Measurements from ENCODE around the gene DNLZ.

GRCh38 chr9:136355616-136356557, 7.7 kb downstream of the DNLZ start:
- TF ChIP-seq, protein P1, sequence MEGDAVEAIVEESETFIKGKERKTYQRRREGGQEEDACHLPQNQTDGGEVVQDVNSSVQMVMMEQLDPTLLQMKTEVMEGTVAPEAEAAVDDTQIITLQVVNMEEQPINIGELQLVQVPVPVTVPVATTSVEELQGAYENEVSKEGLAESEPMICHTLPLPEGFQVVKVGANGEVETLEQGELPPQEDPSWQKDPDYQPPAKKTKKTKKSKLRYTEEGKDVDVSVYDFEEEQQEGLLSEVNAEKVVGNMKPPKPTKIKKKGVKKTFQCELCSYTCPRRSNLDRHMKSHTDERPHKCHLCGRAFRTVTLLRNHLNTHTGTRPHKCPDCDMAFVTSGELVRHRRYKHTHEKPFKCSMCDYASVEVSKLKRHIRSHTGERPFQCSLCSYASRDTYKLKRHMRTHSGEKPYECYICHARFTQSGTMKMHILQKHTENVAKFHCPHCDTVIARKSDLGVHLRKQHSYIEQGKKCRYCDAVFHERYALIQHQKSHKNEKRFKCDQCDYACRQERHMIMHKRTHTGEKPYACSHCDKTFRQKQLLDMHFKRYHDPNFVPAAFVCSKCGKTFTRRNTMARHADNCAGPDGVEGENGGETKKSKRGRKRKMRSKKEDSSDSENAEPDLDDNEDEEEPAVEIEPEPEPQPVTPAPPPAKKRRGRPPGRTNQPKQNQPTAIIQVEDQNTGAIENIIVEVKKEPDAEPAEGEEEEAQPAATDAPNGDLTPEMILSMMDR (conservative IDR thresholded peaks at IDR 0.05; ENCODE audit: low read length) = no peak
- no peak for TF ChIP-seq EZH2phosphoT487 (IDR thresholded peaks at IDR 0.05; ENCODE audit: borderline replicate concordance, low read depth, low read length)
